ENCODE results near the gene SYPL2.

The SYPL2 gene

DNA sequence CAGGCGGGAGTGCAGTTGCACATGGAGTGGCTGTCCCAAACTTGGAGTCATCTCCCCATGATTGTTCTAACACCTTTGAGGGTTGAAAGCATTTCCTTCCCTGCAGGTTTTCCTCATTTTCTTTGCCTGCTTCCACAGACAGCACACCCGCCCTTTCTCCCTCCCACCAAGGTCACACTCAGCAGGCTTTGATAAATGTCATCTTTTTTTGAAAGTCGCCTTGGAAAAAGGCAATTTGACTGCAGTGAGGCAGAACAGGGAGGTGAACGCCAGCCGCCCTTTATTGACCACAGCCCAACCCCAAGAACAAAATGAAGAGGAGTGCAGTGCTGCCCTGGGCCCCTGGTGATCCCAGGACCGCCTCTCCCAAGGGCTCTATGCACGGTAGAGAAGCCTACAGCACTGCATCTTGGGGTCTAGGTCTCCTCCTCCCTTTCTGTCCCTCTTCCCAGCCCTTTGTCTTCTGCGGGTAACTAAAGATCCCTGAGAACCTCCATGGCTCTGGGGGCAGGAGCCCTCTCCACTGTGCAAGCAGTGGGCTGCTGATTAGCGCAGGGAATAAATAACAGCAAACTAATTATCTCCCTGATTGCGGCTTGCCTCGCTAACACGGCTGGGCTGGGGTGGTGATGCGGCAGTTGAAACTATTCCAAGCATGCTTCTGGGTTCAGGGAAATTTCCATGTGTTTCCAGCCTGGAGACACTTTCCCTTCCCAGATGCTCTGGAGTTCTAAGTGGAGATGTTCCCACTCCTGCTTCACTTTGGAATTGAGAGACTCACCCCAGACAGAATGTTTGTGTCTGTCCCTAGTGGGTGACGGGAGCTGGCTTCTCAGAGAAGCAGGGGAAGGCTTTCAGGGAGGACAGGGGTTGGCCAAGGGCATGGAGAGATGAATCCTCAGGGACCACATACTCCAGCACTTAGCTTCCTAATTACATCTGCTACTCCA lies 54.9 kb downstream of the SYPL2 start:
- no peak for DNase-seq

DNA sequence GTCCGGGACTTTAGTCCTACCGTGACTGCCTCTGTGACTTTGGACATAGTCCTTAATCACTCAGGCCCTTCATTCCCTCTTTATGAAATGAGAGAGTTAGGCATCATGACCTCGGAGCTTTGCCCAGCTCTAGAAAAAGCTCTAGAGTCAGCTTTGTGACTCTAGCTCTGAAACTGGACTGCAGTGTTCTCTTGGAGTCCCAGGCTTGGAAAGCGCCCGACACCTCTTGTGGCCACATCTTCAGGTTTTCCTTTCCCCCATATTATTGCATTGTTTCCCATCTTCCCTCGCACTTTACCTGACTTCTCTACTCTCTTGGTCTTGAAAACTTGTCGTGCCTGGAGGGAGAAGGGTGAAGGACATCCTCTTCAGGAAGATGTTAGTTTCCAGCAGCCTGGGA lies 55.7 kb downstream of the SYPL2 start:
- no peak for DNase-seq

DNA sequence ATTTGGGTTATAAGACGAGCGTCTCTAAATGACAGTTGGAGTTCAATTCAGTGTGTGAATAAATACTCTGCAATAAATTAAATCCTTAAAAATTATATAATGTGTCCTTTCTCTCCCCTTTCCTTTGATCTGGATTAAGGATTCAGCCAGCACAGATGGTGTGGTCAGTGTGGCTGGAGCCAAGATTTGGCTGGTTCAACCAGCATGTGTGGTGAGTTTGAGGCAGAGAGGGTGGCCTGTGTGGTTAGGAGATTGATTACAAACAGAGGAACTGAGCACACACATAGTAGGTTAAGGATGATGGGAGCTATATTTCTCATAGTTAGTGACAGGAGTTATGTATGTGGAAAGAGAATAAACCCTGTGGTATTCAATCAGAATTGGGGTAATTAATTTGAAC lies 57.4 kb downstream of the SYPL2 start:
- DNase-seq = no peak

DNA sequence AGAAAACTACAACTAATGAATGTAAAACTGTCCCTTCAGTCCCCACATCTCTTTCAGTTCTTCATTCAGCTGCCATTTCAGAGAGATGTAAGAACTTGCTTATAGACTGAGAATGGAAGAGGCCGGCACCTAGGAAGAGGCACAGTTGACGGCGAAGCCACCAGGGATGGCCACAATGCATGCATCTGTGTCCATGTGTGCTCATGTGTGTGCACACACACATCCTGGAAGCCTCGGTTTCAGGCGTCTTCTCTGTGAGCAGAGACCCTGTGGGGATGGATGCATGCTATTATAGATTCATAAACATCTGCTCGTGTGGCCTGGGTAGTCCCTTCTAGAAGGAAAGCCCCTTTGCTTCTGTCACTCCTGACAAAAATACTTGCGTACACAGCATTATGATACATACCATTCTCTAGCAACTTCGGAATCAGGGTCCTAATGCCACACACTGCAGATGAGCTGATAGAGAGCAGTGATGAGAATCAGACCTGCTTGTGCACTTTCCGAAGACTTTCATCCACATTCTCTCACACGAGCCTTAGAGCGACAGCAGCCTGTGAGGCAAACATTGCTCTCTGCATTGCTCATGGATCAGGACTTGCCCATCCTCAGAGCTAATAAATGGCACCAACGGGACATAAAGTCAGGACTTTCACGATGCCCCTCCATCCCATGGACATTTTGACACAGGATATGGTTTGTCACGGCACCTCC lies 60.9 kb downstream of the SYPL2 start:
- DNase-seq = no peak

DNA sequence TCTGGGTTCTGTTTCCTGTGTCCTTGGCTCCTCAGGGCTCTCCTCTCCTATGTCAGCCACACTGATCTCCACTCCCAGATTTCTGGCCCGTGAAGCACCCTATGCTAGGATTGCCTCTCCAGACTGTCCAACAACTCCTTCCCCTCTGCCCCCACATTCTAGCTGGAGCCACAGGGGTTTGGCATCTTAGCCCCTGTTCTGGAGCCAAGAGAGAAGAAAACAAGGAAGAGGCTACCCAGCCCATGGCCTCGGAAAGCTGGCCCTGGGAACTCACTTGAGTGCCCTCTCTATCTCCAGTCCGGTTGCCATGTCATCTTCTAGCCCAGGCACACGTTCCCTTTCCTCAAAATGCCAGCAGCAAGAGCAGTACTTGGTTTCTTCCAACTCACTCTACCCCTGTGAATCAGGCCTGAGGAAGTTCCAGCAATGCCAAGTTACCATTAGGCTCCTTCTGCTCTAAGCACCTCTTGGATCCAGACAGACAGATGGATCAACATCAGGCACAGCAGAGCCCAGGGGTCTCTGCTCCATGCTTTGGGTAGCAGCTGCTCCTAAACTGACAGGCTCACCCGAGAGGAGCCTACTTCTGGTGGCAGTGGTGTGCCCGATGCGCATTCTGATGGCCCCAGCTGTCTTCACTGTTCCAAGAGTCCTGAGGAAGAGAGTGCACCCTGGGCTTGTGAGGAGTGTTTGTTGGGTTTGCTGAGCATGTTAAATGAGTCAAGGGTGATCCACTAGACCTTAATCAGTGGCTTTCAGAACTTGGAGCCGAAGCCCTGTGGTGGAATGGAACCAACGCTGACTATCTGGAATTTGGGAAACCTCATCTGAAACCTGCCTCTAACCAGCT lies 61.7 kb downstream of the SYPL2 start:
- no peak for DNase-seq

DNA sequence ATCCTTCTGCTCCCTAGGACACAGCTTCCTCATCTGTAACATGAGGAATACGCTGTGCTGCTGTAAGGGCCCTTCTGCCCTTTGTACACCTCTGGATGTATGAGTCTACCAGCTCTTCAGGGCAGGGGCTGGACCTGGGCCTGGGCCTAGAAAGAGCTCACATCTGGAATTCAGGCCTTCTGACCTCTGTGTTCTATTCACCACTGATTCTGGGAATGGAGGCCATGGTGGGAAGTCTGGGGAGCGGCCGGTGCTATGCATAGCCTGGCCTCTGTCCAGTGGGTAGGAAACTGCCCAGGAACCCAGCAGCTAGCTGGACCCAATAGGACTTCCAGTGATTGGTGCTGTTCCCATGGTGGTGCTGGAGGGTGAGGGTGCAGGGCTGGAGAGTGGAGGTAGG lies 62.4 kb downstream of the SYPL2 start:
- no peak for DNase-seq

DNA sequence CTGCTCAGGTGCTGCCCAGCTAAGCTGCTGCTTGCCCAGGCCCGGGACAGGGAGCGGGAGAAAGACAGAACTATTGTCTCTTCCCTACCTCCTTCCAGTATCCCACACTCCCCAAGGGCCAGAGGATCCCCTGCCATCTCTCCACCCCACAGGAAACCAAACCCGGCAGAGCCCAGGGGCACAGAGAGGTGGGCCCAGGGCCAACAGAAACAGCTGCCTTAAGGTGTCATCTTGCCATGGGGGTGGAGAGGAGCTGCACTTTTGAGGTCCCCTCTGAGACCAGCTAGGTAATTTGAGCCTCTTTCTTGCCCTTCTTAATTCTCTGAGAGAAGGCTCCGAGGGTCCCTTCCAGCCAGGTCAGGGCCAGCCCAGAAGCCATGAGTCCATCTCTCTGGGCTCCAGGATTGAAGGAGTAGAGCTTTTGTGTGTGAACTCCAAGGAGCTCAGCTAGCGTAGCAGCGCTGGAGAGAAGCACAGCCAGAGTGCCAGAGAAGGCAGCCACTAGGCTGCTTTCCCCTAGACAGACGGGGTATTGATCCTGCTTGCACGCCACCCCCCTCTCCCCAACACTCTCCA lies 63.6 kb downstream of the SYPL2 start:
- no peak for DNase-seq

DNA sequence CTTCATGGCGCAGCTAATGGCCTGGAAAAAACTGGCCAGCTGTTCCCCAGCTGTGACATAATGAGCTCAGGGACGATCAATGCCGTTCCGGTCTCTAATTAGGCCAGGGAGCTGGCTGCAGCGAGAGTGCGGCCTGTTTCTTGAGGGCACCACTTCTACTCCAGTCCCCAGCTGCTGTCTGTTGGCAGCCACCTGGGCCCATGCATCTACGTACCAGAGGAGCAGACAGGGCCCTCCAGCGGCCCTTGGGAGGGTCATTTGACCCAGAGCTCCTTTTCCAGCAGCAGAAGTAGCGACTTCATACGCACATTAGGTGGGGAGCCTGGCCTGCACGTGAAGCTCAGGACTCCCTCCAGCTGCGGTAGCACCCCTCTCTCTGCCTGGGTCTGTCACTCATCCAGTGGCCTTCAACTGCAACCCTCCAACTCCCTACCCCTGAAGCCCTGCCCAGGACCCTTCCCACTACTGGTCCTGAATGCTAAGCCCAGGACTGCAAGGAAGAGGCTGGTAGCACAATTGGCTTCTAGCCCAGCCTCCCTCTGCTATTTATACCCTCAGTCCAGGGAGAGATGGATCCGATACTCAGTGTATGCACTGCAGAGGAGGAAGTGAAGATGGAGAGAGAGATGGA lies 64.2 kb downstream of the SYPL2 start:
- DNase-seq = no peak

DNA sequence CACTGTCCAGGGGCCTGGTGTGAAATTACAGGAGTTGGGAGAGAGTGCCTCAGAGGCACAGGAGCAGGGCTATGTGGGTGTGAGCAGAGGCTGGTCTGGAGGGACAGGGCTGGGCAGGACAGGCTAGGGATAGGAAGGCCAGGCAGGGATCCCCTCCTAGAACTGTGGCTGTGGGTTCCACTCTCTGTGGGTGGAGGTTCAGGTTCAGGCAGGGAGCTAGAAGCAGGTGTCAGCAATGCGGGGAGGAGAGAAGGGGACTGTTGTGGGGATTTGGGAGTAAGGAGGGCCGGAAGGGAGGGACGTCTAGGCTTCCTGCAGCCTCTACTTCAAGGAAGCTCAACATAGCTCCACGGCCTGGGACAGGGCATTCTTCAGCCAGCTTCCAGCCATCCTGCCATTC lies 65.0 kb downstream of the SYPL2 start:
- no peak for DNase-seq

Data from activated naive CD4-positive, alpha-beta T cell (primary cell).